GM18505 (cell line): Measurements from ENCODE around the gene PTPRA.
"Not testable (repeated sequence)": the region's sequence is repeated elsewhere in the genome, so short reads cannot be mapped to it uniquely, and the experiment has no call there.

Experiments
- ATAC-seq: cut with Tn5 transposase; IDR thresholded peaks from one replicate; pipeline ENCODE4 v1.9.1; 2021; ENCODE audit not compliant: unreplicated experiment
- POLR2A ChIP-seq: IDR thresholded peaks from 4 replicates; pipeline ENCODE4 v1.6.1; 2011; ENCODE audit warnings: borderline replicate concordance; ENCODE audit not compliant: insufficient read depth, insufficient read length; ENCODE audit errors: extremely low read depth

The PTPRA gene

DNA sequence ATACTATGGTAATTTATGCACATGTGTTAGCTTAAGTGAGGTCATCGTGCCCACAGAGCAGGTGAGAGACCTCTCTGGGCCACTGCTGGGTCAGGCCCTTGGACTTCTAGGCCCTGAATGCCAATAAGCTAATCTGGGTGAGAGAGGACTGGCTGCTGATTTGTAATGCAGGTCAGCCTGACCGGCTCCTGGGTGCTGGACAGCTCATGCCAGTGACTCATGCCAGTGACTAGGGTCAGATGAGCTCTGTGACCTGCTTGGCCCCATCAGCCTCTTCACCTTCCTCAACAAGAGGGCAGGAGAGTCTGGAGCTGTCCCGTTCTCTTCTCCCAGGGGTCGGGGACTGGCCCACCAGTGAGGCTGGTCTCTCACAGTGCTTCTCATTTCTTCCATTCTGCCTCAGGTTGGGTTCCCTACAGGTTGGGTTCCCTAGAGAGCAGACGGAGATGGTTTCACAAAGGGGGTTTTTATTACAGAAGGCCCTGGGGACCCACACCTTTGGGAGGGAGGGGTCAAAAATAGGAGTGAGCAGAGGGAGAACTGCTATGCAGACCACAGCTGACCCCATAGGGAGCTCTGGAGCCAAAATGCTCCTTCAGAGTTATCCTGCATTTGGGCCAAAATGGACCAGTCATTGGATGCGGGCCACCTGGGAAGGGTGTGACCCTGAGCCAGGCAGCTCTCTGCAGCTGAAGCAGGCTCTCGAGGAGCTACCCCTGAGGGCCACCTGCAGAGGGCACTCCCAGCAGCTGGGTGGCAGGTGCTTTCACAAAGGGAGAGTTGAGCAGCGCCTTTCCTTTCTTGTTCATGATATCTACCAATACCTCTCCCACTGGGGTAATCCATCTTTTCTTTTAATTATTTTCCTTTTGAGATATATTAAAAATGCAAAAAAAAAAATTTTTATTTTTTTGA, 196.0 kb downstream of the PTPRA start:
- no peak for ATAC-seq
- no peak for TF ChIP-seq POLR2A

DNA sequence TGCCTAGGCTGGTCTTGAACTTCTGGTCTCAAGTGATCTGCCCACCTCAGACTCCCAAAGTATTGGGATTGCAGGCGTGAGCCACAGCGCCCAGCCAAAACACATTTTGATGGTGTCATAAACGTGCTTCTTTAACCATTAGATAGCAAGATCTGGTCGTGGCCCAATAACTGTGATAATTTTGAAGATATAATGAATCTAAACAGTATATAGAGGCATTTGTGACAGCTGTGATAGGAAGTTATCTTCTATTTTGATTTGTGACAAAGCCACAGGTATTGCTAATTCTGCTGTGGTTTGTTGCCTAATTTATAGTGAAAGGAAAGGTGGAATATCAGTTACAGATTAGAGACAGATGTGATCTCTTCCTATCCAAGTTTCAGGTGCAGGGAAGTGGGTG, 197.4 kb downstream of the PTPRA start:
- no peak for TF ChIP-seq POLR2A
- ATAC-seq, result no peak

GRCh38 chr20:3071266-3071609, 198.0 kb downstream of the PTPRA start:
- no peak for TF ChIP-seq POLR2A
- no peak for ATAC-seq

DNA sequence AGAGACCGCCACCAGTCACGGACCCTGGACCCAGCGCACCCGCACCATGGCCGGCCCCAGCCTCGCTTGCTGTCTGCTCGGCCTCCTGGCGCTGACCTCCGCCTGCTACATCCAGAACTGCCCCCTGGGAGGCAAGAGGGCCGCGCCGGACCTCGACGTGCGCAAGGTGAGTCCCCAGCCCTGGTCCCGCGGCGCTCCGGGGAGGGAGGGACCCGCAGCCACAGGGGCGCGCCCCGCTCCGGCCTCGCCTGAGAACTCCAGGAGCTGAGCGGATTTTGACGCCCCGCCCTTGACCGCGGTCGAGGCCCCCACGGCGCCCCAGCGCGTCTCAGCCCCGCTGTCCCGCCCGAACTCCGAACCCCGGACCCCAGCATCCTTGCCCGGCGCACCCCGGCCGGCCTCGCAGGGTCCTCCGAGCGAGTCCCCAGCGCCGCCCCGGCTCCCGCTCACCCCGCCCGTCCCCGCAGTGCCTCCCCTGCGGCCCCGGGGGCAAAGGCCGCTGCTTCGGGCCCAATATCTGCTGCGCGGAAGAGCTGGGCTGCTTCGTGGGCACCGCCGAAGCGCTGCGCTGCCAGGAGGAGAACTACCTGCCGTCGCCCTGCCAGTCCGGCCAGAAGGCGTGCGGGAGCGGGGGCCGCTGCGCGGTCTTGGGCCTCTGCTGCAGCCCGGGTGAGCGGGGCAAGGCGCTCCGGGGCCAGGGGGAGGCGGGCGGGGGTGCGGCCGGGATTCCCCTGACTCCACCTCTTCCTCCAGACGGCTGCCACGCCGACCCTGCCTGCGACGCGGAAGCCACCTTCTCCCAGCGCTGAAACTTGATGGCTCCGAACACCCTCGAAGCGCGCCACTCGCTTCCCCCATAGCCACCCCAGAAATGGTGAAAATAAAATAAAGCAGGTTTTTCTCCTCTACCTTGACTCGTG, 198.6 kb downstream of the PTPRA start, which contains the start of gene OXT:
TSS of gene OXT (plus strand) at position 11 of the 920 bp plus-strand sequence. CDS start at position 47, 36 bp downstream.
- TF ChIP-seq POLR2A, result no peak
- no peak for ATAC-seq

- no peak for TF ChIP-seq POLR2A
- no peak for ATAC-seq
These were observed 199.4 kb downstream of the PTPRA start for GRCh38 chr20:3072530-3073250.

DNA sequence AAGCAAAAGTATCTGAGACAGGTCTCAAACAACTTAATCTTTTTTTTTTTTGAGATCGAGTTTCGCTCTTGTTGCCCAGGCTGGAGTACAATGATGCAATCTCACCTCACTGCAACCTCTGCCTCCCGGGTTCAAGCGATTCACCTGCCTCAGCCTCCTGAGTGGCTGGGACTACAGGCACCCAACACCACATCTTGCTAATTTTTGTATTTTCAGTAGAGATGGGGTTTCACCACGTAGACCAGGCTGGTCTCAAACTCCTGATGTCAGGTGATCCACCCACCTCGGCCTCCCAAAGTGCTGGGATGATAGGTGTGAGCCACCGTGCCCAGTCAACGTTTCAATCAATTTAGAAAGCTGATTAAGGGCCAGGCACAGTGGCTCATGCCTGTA, 200.0 kb downstream of the PTPRA start:
- not testable (repeated sequence) for ATAC-seq

DNA sequence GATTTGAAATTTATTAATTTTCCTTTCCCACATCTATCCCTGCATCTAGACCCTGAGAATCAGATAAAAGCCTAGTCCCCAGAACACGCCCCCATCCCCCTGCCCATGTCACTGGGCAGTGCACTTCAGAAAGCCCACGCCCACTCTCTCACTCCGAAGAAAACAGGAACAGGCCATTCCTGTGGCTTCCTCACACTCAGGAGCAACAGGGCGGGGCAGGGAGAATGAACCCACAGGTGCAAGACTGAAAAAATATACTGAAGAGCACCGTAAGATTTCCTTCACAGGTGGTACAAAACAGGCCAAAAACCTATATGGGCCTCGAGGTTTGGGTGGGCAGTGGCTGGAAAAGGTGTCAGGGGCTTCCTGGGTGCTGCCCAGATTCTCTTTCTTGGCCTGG, 201.5 kb downstream of the PTPRA start:
- no peak for TF ChIP-seq POLR2A

DNA sequence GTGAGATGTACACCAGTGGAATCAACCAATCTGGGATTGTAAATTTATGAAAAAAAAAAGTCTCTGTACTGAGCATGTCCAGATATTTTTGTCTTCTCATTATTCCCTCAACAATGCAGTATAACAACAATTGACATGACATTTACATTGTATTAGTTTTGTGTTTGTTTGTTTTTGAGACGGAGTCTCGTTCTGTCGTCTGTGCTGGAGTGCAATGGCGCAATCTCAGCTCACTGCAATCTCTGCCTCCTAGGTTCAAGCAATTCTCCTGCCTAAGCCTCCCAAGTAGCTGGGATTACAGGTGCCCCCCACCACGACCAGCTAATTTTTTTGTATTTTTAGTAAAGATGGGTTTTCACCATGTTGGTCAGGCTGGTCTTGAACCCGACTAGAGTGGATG, 202.0 kb downstream of the PTPRA start:
- not testable (repeated sequence) for ATAC-seq

More for the DNA sequence above, 201.5 kb downstream of the PTPRA start:
- ATAC-seq, result no peak

DNA sequence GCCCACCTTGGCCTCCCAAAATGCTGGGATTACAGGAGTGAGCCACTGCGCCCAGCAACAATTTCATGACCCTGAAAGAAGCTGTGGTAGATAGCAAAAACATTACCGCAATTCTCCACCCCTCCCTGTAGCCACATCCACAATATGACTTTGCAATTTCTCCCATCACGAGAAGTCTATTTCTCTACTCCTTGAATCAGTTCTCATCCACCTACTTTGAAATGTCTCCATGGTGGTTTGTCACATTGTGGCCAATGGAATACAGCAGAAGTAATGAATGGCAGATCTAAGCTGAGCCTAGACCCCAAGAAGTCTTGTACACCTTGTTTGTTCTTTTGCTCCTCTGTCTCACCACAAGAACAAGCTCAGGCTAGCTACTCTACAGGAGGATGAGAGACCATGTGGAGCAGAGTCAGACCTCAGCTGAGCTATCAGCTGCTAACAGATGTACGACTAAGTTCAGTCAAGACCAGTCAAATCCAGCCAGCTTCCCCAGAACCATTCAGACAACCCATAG, 204.4 kb downstream of the PTPRA start:
- no peak for TF ChIP-seq POLR2A
- ATAC-seq, result no peak

DNA sequence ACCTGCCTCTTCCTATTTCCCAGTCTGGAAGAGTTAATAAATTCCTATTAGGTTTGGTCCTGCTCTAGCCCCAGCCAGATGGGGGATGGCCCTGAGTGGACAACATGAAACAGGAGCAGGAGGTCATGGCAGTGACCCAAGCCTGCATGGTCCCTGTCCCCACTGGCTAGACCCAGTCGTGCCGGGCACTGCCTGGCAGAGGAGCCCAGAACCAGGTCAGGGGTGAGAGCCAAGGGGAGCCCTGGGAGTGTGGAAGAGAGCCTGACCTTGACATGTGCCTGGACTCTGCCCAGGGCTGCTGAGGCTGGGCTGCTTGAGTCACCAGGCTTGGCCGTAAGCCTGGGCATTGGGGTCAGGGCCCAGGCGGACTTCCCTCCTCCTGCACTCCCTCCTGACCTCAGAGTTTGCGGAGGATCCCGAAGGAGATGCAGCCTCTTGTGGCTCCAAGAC, 207.7 kb downstream of the PTPRA start:
- no peak for ATAC-seq
- TF ChIP-seq POLR2A, result no peak

- no peak for ATAC-seq
- no peak for TF ChIP-seq POLR2A
These were observed 208.4 kb downstream of the PTPRA start for GRCh38 chr20:3081641-3082040.

DNA sequence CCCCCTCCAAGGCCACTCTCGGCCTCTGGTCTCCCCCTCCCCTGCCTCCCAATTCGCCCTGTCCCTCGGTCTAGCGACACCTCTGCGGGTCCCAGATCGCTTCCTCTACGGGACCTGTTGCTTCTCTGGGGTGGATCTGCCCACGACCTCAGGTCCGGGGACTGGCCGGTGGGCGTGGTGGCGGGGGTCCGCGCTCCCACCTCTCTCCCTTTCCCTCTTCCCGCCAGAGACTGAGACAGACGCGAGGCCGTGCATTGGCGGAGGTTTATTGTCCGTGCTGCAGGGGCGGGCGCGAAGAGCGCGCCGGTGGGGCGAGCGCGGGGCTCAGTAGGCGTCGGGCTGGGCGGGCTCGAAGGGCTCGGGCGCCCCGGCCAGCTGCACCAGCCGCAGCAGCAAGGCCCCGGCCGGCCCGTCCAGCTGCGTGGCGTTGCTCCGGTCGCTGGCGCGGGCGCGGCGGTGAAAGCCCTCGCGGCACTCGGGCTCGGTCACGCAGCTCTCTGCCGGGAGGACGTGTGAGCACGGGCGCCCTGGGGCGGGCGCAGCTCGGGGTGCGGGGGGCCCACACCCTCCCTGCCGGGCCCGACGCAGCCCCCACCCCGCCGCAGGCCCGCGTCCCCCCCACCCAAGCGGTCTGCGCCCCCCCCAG, 209.1 kb downstream of the PTPRA start:
- no peak for ATAC-seq
- TF ChIP-seq POLR2A, result no peak

DNA sequence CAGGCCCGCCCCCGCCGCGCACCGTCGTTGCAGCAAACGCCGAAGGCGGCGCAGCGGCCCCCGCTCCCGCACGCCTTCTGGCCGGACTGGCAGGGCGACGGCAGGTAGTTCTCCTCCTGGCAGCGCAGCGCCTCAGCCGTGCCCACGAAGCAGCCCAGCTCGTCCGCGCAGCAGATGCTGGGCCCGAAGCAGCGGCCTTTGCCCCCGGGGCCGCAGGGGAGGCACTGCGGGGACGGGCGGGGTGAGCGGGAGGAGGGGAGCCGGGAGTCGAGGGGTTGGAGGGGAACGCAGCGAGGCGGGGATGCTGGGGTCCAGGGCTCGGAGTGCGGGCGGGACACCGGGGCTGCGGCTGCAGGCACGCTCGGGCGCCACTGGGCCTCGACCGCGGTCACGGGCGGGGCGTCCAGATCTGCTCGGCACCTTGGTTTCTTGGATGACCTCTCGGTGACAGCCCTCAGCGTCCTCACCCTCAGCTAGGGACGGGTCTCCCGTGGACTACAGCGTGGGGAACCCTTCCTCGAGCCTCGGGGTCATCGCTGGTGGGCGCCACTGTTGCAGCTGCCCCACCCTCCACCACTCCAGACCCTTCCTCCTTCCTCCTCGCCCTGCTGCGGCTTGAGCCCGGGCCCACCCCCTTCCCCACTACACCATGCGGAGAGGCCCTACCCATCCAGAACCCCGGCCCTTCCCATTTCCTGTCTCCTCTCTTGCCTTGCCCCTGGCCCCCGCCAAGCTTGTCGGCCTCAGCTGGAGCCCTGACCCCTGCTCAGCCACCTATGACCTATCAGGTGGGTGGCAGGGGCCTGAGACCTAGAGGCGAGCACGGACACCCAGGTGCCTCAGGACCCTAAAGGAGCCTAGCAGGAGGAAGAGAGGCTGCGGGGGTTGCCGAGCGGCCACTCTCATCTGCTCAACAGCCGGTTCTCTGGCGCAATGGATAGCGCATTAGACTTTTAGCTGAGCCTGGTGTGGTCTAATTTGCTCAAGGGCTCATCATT, 210.0 kb downstream of the PTPRA start:
- no peak for ATAC-seq
- no peak for TF ChIP-seq POLR2A
